K562 (cell line): ENCODE data around the gene VDR. TPM values are rescaled to one million over a fixed set of nuclear protein-coding genes. Genes with fewer than 3 reads are reported as not detected.

Experiments used
- ATAC-seq: fragments of 200-7000 bp; cut with Tn5 transposase; 3 replicates; pipeline ENCODE4 v1.9.1; 2020; ENCODE audit warnings: moderate library complexity
- BruUV-seq: library from RNA; stranded (reverse); fragments of 400-500 nt; replicated peaks from 2 replicates; lab custom pipeline; 2021; lab: Mats Ljungman, UMichigan
- CTCF ChIA-PET: fragments of 300-600 bp; formaldehyde crosslinking; extraction: SDS; loops from one replicate; lab custom pipeline; 2021; ENCODE audit warnings: low intra/inter-chr PET ratio; lab: Yijun Ruan, JAX
- POLR2A ChIA-PET: fragments of 300-600, 350-650 bp; sonication (Branson Sonifier 250); formaldehyde crosslinking; extraction: SDS; loops from one replicate; lab custom pipeline; 2021; ENCODE audit warnings: antibody characterized with exemption, inconsistent platforms; lab: Yijun Ruan, JAX
- DNase-seq, 4 experiments: peaks; one replicate each; pipeline versions ENCODE4 v3.0.0 to v3.0.0-alpha.2; 2011 to 2018; ENCODE audit warnings: low spot score in 3 of 4, mixed read lengths in 3 of 4; ENCODE audit errors: extremely low read depth in 1 of 4
- FAIRE-seq: peaks from 2 replicates; lab custom pipeline; 2011; peaks lifted over from hg19 to GRCh38; lab: Jason Lieb, UNC
- H2AFZ ChIP-seq: 2 replicates; pipeline ENCODE4 v1.6.0; 2011; ENCODE audit warnings: low read depth, low read length, control low read depth, inconsistent platforms
- H3K27ac ChIP-seq: fragments of 200-600 bp; 3 replicates; pipeline ENCODE4 v1.8.0; 2011; ENCODE audit warnings: low read depth, mild to moderate bottlenecking, control low read depth, inconsistent platforms, low read length, moderate library complexity, mixed read lengths; ENCODE audit errors: extremely low read depth
- H3K27me3 ChIP-seq, 2 experiments: fragments of 300-600 bp in 1 of 2; 2 replicates in 1 of 2; 3 replicates in 1 of 2; pipeline versions ENCODE4 v1.6.0 to v1.8.0; 2011; ENCODE audit warnings: inconsistent platforms in 2 of 2, low read length in 2 of 2, mild to moderate bottlenecking in 1 of 2, mixed read lengths in 1 of 2, moderate library complexity in 1 of 2; ENCODE audit not compliant: control insufficient read depth in 2 of 2, insufficient read depth in 2 of 2
- H3K36me3 ChIP-seq: fragments of 300-600 bp; 3 replicates; pipeline ENCODE4 v1.8.0; 2011; ENCODE audit warnings: mild to moderate bottlenecking, low read length, inconsistent platforms; ENCODE audit not compliant: control insufficient read depth, insufficient read depth
- H3K4me1 ChIP-seq, 2 experiments: fragments of 200-600 bp in 1 of 2; replicated peaks in 1 of 2; 2 replicates in 1 of 2; 3 replicates in 1 of 2; pipeline versions ENCODE4 v1.5.1 to v1.8.0; 2011; ENCODE audit warnings: inconsistent platforms in 2 of 2, low read length in 2 of 2, mild to moderate bottlenecking in 1 of 2, mixed read lengths in 1 of 2, moderate library complexity in 1 of 2; ENCODE audit not compliant: control insufficient read depth in 2 of 2, insufficient read depth in 2 of 2
- H3K4me2 ChIP-seq: 2 replicates; pipeline ENCODE4 v1.6.1; 2011; ENCODE audit warnings: low read length, control low read depth, inconsistent platforms, mixed read lengths; ENCODE audit not compliant: insufficient read depth
- H3K4me3 ChIP-seq: fragments of 200-600 bp; sonication (generic), shearing (Covaris generic); 2 replicates; pipeline ENCODE4 v1.5.1; 2016; ENCODE audit warnings: control low read depth, inconsistent platforms
- H3K79me2 ChIP-seq: fragments of 200-600 bp; 3 replicates; pipeline ENCODE4 v1.8.0; 2011; ENCODE audit warnings: low read length, inconsistent platforms; ENCODE audit not compliant: control insufficient read depth, insufficient read depth
- H3K9ac ChIP-seq, 2 experiments: 2 replicates each; pipeline versions ENCODE4 v1.6.0 to v1.6.1; 2011; ENCODE audit warnings: low read depth in 2 of 2, low read length in 2 of 2, control low read depth in 1 of 2, inconsistent platforms in 1 of 2, mild to moderate bottlenecking in 1 of 2, mixed read lengths in 1 of 2; ENCODE audit not compliant: insufficient read depth in 1 of 2
- H3K9me1 ChIP-seq: one replicate; pipeline ENCODE4 v1.6.0; 2011; ENCODE audit warnings: inconsistent platforms, mild to moderate bottlenecking, low read length, moderate library complexity; ENCODE audit not compliant: control insufficient read depth, insufficient read depth
- H3K9me3 ChIP-seq: replicated peaks from 2 replicates; pipeline ENCODE4 v1.5.1; 2011; ENCODE audit warnings: low read depth, low read length, inconsistent platforms; ENCODE audit not compliant: control insufficient read depth, insufficient read depth
- H4K20me1 ChIP-seq: replicated peaks from 2 replicates; pipeline ENCODE4 v1.6.1; 2011; ENCODE audit warnings: low read length, inconsistent platforms, mixed read lengths; ENCODE audit not compliant: control insufficient read depth, insufficient read depth
- ARID3A ChIP-seq: IDR thresholded peaks from 2 replicates; pipeline ENCODE4 v1.6.1; 2012; ENCODE audit warnings: low read depth, low read length, improper control_type of control experiment, borderline replicate concordance
- CTCF ChIP-seq, 3 experiments: IDR thresholded peaks in 2 of 3; conservative IDR thresholded peaks in 1 of 3; 2 replicates each; pipeline ENCODE4 v1.5.1; 2011 to 2012; ENCODE audit warnings: low read length in 3 of 3, mild to moderate bottlenecking in 3 of 3, control low read depth in 2 of 3, improper control_type of control experiment in 1 of 3, inconsistent platforms in 1 of 3, low read depth in 1 of 3, mixed read lengths in 1 of 3, moderate library complexity in 1 of 3; ENCODE audit not compliant: insufficient read depth in 2 of 3
- ZBED1 ChIP-seq: IDR thresholded peaks from 2 replicates; pipeline ENCODE4 v1.6.1; 2014
- ZNF124 ChIP-seq: sonication (generic); formaldehyde crosslinking; IDR thresholded peaks from 2 replicates; pipeline ENCODE4 v1.8.1; 2022; ENCODE audit warnings: missing genetic modification reagents
- ZNF79 ChIP-seq: fragments of 250-450 bp; sonication (Bioruptor Pico); IDR thresholded peaks from 2 replicates; pipeline ENCODE4 v1.4.0; 2020; ENCODE audit warnings: low read depth, mild to moderate bottlenecking, moderate library complexity
- WGBS: fragments of 100-300 bp; shearing (Covaris generic); methylation state at CpG from one replicate; pipeline ENCODE4 v1.1.6; 2016; ENCODE audit warnings: low coverage, mixed read lengths; ENCODE audit not compliant: insufficient coverage; ENCODE audit errors: missing lambda C conversion rate; 5-methylcytosine and 5-hydroxymethylcytosine counted together
- in situ Hi-C: fragments of 300-500 bp; cut with MboI; formaldehyde crosslinking; loops from 4 replicates; pipeline ENCODE4 v1.15.0; 2018; ENCODE audit warnings: inconsistent platforms, mixed read lengths
- intact Hi-C: fragments of 100-400 bp; cut with micrococcal nuclease; formaldehyde crosslinking; loops from 2 replicates; pipeline ENCODE4 v1.14.2; 2022
- polyA plus RNA-seq, 8 experiments: library from polyadenylated mRNA; depleted of rRNA in 4 of 8; stranded (reverse) in 5 of 8; unstranded in 3 of 8; fragments of >200 nt; fragmentation: Nextera tagmentation in 2 of 8; fragmentation: Illumina TruSeq in 1 of 8; extraction: Ambion mirVana in 2 of 8; extraction: Trizol in 1 of 8; gene quantifications; 2 replicates each; pipeline versions ENCODE4 v1.2.1 to v1.2.3, GENCODE V29; 2011 to 2014; ENCODE audit warnings: inconsistent platforms in 1 of 8, missing spikeins in 1 of 8
- total RNA-seq, 7 experiments: library from RNA; depleted of rRNA in 6 of 7; stranded (reverse); fragments of >200 nt in 6 of 7; fragmentation: Illumina TruSeq in 2 of 7; extraction: Trizol in 2 of 7; gene quantifications; 2 replicates each; pipeline versions ENCODE4 v1.2.1 to v1.2.3, GENCODE V29; 2011 to 2021; ENCODE audit warnings: low replicate concordance in 1 of 7

Gene VDR
- total and polyA plus RNA-seq, 9 of the 15 experiments (the other 6 are each of a cell fraction or from before 2014, with no cell fraction given): 0.61 to 4.8 (median 2.0) TPM

- TF ChIP-seq ZNF79 (CRISPR knock-in tag) (no peak), ZBED1 (no peak), CTCF (IDR thresholded peaks at IDR 0.05 in 2 of 3, conservative IDR thresholded peaks at IDR 0.05 in 1 of 3; ENCODE audit: insufficient read depth in 2 of 3, low read depth in 1 of 3, low read length in 3 of 3) (no peak), ZNF124 (CRISPR knock-in tag) (no peak), ARID3A (no peak)
- Histone ChIP-seq H3K9ac (peak overlapping the region in 1 of 2 experiments; percentile 64; a peak in 1 of 4 replicates), H3K79me2 (peaks cover 100% of the 10 kb centered on the region), H3K4me3 (no peak overlapping the region), H2AFZ (no peak overlapping the region), H4K20me1 (peaks cover 15% of the 10 kb centered on the region; the same call in 1 of the 2 replicates), H3K4me1 (peaks cover 34 to 52% of the 10 kb centered on the region in 2 experiments), H3K9me3 (no peaks in the 10 kb centered on the region), H3K9me1 (peaks cover 6% of the 10 kb centered on the region), H3K27me3 (no peaks in the 10 kb centered on the region), H3K36me3 (peaks cover 67% of the 10 kb centered on the region; the same call in 2 of the 3 replicates), H3K4me2 (no peak overlapping the region), H3K27ac (peak overlapping the region; percentile 34; the same call in 1 of the 3 replicates)
- CTCF ChIA-PET: no interaction called here
- 75% methylated on average over 2 of the region's 2 CpGs for WGBS
- POLR2A ChIA-PET: interaction anchor here (2.5 kb wide), 1 partner anchor 13 kb away, joined by 8 read pairs; the partner anchor contains the start of gene HDAC7
- no TSS peak for BruUV-seq
- in situ Hi-C loops (no loop called here), intact Hi-C loops (no loop called here)
- no peak for ATAC-seq
- no peak for FAIRE-seq
- DNase-seq: no peak
Measured at GRCh38 chr12:47805417-47805816, 99.4 kb downstream of the VDR start.
